Measurements from ENCODE around the gene B9D2. TPM values are rescaled to one million over a fixed set of nuclear protein-coding genes. Genes with fewer than 3 reads are reported as not detected.

B9D2 gene, protein sequence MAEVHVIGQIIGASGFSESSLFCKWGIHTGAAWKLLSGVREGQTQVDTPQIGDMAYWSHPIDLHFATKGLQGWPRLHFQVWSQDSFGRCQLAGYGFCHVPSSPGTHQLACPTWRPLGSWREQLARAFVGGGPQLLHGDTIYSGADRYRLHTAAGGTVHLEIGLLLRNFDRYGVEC
- total RNA-seq: 4.7 and 5.9 TPM in 2 replicates

DNA sequence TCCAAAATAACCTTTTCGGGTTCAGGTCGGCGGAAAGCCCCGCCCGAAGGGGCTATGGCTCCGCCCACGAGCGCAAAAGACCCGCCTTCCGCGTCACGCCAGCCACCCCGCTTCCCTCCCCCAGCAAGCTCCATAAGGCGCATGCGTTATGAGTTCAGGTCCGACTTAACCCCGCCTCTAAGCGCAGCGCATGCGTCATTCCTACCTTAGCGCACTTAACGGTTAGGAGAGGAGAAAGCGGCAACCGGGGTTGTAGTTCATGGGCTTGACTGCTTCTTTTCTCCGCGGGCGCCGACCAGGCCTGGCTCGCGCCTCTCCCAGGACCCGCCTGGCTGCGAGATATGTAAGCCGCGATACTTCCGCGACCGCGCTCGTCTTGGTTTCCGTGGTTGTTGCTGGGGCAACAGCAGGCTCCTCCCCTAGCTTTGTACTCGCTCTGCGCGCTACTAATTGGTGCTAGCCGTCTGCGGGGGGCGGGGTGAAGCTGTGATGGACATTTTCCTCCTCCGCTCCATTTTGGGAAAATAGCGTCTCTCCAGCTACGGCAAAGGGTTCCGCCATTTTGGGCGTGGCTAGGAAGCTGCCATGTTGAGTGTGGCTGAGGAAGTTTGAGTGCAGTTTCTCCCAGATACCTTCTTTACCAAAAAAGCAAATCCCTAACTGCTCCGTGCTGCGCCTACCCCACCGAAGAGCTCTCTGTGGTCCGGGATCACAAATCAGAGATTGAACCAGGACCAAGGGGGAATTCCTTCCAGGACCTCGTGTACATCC, at the start of gene B9D2:
B9D2 (minus strand) TSS at position 397 of the 771 bp plus-strand sequence. CDS start 630 bp downstream, outside the sequence.

DNA sequence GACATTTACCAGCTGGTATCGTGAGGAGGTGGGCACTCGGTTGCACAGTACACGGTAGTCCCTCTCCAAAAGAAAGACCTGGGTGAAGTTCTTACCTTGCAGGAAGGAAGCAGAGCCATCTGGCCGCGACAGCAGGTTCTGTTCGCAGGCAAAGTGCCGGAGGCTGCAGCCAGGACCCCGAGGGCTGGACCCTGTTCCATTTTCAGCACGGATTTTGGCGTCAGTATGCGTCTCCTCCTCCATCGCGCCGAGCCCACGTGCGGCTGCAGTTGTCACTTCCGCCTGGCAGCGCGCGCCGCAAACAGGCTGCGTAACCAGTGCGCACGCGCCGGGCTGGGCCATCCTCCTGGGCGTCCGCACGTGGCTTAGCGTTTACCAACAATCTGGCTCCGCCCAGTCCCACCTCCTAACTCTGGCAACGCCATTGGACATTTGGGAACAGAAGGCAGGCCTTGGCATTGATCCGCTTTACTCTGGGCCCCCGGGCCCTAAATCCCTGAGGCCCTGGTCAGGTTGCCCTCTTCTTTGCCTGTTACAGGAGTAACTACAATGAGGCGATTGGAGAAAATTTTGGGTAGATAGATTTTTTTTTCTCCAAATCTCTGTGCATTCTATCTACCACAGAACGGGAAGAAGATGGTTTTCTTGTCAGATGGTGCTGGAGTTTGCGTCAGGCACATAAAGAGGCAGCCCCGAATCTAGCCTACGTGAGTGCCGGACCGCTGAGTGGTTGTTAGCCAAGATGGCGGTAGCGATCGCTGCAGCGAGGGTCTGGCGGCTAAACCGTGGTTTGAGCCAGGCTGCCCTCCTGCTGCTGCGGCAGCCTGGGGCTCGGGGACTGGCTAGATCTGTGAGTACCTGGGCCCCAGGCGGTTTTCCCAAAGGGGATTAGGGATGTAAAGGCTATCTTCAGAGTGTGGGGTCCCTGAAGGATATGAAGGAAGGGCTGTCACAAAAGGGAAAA, 33.4 kb upstream of the B9D2 start, which contains the start of the genes BCKDHA and EXOSC5:
BCKDHA (plus strand) TSS at position 733 of the 964 bp plus-strand sequence; CDS start at position 743, 10 bp downstream.
EXOSC5 (minus strand) TSS at position 274 of the 964 bp plus-strand sequence; CDS start at position 243, 31 bp downstream.

GRCh38 chr19:41376241-41376997, 12.5 kb upstream of the B9D2 start, which contains the start of gene TMEM91:
Gene TMEM91 (plus strand): TSS chr19:41376533. CDS start chr19:41378310, 1,777 bp downstream.

GRCh38 chr19:41353466-41354342, 10.2 kb downstream of the B9D2 start, which contains the start of gene TGFB1:
Gene TGFB1 (minus strand): TSS chr19:41353922. CDS start chr19:41353044, 878 bp downstream.

DNA sequence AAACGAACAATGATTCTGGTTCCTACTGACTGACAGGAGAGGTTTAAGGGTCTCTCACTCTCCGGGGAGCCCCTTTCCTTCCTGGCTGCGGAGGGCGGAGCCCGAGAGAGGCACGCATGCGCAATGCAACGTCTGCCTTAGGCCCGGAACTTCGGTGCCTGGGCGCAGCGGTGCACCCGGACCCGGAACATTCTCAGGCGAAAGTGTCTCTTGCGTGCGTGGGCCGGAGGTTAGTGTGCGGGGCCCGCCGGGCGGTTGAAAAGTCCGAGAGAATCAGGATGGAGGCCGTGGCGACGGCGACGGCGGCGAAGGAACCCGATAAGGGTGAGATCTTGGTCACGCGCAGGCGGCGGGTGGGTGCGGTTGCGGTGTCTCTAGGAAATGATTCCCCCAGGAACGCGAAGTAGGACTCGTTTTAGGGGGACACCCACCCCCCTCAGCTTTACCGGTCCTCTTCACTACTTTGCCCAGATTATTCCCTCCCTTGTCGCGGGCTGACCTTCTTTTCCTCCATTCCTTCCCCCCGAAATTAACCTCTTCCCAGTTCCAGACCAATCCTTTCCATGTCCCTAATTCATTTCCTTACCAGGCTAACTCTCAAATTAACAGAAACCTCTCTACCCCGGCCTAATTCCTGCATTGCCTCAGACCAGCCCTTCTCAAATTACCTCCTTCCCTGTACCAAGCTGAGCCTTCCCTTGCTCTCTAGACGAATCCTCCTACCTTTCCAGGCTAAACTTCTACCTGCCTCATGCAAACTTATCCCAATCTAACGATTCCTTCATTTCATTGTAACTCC, 53.7 kb downstream of the B9D2 start, which contains the start of gene CCDC97:
CCDC97 (plus strand) TSS at position 140 of the 799 bp plus-strand sequence; CDS start at position 279, 139 bp downstream.

Other genes with a start within 250 kb of the B9D2 start
- not detected in 2 replicates for gene CYP2F1, start 249.7 kb downstream of the B9D2 start, total RNA-seq
- gene CYP2S1, start 170.9 kb downstream of the B9D2 start, total RNA-seq: 0.22 and 0.25 TPM in 2 replicates
- gene AXL, start 144.9 kb downstream of the B9D2 start, total RNA-seq: 251 and 278 TPM in 2 replicates
- 74.7 and 95.1 TPM in 2 replicates for gene HNRNPUL1, start 99.8 kb downstream of the B9D2 start, total RNA-seq
- 5.5 and 7.2 TPM in 2 replicates for gene CCDC97, start 54.0 kb downstream of the B9D2 start, total RNA-seq
- gene TGFB1, start 10.2 kb downstream of the B9D2 start, total RNA-seq: 8.7 and 11.5 TPM in 2 replicates
- gene TMEM91, start 12.4 kb upstream of the B9D2 start, total RNA-seq: 3.4 and 10.7 TPM in 2 replicates
- gene EXOSC5, start 33.2 kb upstream of the B9D2 start, total RNA-seq: 11.5 and 18.0 TPM in 2 replicates
- 23.6 and 26.1 TPM in 2 replicates for gene BCKDHA, start 33.7 kb upstream of the B9D2 start, total RNA-seq
- gene B3GNT8, start 63.2 kb upstream of the B9D2 start, total RNA-seq: 1.5 TPM in 2 replicates
- 42.5 and 44.4 TPM in 2 replicates for gene DMAC2, start 75.8 kb upstream of the B9D2 start, total RNA-seq
- not detected in 2 replicates for gene ERICH4, start 79.0 kb upstream of the B9D2 start, total RNA-seq
- gene CEACAM21, start 212.0 kb upstream of the B9D2 start, total RNA-seq: not detected in 2 replicates

Data from uterine smooth muscle cell (primary cell).